Astrocyte of the cerebellum (primary cell): ENCODE results near the gene METTL25B.
A peak's percentile ranks its signal among the peaks of the same experiment; 100 is the strongest.

Source experiments
- DNase-seq: peaks from one replicate; pipeline ENCODE4 v3.0.0-alpha.2; 2011; ENCODE audit warnings: low read depth
- H3K4me3 ChIP-seq: 2 replicates; pipeline ENCODE4 v1.5.1; 2011; ENCODE audit warnings: mild to moderate bottlenecking, low read depth, low read length, moderate library complexity
- in situ Hi-C: cut with HindIII; loops from 2 replicates; pipeline ENCODE4 v1.10.0; 2017; ENCODE audit warnings: low sequenced_read_pairs
- TF ChIP-seq, protein P1 (sequence below): IDR thresholded peaks from 2 replicates; pipeline ENCODE4 v1.5.1; 2012; ENCODE audit warnings: low read length, low read depth, moderate library complexity, mild to moderate bottlenecking; ENCODE audit errors: missing control alignments

Gene METTL25B

DNA sequence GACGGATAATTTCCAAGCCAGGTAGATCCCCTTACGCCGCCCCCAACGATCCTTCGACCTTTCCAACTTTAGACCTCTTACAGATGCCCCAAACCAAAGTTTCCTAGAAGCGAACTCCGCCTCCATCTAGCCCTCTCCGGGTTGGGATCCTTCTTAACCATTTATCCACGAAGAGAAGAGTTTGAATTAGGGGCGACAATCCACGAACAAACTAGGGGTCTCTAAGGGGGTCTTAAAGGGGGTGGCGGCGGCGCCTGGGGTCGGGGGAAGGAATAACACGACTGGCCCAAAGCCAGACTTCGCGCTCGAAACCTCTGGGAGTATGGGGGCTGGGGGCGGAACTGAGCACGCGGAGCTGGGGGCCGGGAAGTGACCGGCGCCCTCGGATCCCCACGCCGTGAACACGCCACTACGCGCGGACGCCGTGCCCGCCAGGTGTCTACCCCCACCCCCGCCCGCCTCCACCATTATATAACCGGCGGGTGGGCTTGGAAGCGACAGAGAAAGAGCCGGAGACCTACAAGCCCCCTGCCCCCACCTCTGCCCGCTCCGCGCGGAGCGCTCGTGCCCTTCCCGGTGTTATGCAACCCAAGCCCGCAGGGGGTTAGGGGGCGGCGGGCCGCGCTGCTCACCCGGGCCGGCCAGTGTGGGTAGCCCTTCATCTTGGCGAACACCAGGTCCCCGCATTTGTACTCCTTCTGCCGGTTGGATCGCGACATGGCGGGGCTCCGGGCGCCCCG is 22.6 kb downstream of the METTL25B start:
- H3K4me3 ChIP-seq = peak overlapping the region; percentile 94
- TF ChIP-seq, protein P1, sequence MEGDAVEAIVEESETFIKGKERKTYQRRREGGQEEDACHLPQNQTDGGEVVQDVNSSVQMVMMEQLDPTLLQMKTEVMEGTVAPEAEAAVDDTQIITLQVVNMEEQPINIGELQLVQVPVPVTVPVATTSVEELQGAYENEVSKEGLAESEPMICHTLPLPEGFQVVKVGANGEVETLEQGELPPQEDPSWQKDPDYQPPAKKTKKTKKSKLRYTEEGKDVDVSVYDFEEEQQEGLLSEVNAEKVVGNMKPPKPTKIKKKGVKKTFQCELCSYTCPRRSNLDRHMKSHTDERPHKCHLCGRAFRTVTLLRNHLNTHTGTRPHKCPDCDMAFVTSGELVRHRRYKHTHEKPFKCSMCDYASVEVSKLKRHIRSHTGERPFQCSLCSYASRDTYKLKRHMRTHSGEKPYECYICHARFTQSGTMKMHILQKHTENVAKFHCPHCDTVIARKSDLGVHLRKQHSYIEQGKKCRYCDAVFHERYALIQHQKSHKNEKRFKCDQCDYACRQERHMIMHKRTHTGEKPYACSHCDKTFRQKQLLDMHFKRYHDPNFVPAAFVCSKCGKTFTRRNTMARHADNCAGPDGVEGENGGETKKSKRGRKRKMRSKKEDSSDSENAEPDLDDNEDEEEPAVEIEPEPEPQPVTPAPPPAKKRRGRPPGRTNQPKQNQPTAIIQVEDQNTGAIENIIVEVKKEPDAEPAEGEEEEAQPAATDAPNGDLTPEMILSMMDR = no peak
- in situ Hi-C loops = no loop called here
- no peak for DNase-seq

GRCh38 chr1:156751451-156751756 is 23.1 kb downstream of the METTL25B start, which contains the start of gene HDGF:
Gene HDGF, minus strand, starts transcription at chr1:156751675. Its CDS starts 246 bp downstream, at chr1:156751429.
- TF ChIP-seq, protein P1 = no peak
- peak within 1 kb of the TSS; percentile 94 for H3K4me3 ChIP-seq
- DNase-seq = no peak
- in situ Hi-C loops = no loop called here

DNA sequence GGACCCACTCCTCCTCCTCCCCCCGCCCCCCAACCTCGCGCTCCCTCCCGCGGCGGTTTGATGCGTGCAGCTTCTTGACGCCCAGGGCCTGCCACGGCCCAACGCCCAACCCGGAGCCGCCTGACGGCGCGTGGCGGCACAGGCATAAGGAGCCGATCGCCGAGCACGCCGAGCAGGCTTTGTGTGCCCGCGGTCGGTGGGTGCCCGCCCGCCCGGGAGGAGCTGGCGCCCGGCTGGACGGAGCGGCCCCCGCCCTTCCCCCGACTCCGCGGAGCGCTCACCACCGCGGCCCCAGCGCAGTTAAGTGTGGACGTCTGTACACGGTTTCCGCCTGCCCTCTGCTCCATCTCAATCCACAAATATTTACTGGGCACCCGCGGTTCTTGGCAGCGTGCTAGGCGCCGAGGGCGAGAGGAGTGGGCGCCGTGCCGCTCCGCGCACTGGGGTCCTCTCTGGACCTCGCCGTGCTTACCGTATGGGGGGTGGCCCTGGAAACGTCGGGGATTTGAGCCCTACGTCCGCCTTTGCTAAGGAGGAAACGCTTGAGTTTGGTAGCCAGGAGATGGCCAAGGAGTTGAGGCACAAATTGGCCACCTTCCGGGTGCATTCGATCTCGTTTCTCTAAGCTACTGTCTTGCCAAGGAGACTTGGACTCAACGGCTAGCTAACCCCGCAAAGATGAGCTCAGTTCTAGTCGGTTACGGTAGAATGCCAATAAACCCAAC is 23.6 kb downstream of the METTL25B start:
- peak overlapping the region; percentile 94 for H3K4me3 ChIP-seq
- DNase-seq = peak; percentile 83
- TF ChIP-seq, protein P1 = no peak
- in situ Hi-C loops = no loop called here

GRCh38 chr1:156752843-156753482 is 24.7 kb downstream of the METTL25B start:
- in situ Hi-C loops = no loop called here
- peak overlapping the region; percentile 94 for H3K4me3 ChIP-seq
- TF ChIP-seq, protein P1 = no peak
- DNase-seq = no peak

DNA sequence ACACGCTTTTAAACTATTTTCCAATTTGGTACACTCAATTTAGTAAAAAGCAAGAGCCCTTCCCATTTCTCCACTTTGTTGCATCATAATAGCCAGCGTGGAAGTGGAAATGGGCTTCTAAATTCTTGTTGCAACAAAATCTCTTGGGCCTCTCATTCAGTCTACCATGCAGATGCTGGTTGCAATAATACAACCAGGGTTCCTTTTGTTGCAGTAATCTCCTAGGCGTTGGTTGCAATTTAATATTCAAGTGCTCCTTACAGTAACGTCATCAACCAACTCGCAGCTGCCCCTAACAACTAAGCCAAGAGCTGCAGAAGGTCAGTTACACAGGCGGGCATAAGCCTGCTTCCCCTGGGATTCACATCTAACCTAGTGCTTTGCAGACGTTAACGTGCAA is 25.9 kb downstream of the METTL25B start:
- TF ChIP-seq, protein P1 = no peak
- no peak for DNase-seq
- no peak overlapping the region for H3K4me3 ChIP-seq
- in situ Hi-C loops = no loop called here

DNA sequence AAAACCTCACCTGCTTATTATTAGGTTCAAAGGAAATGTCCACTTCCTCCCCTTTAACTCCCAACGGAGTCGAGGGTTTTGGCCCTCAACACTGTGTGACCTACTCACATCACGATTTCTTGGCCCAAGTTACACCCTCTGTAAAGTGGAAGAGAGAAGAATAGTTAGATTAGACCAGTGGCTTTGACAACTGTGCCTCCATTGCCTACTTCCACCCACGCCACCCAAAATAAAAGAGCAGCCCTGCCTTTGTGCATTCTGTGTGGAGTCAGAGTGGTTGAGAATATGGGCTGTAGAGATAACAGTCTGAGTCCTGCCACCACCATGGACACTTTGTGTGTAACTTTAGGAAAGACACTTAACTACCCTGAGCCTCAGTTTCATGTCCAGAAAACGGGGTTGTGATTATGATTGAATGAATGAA is 27.3 kb downstream of the METTL25B start:
- H3K4me3 ChIP-seq = no peak overlapping the region
- TF ChIP-seq, protein P1 = no peak
- in situ Hi-C loops = no loop called here
- DNase-seq = no peak
